ENCODE measurements around the gene PALM2AKAP2. TPM values are rescaled to one million over a fixed set of nuclear protein-coding genes. Genes with fewer than 3 reads are reported as not detected.

Gene PALM2AKAP2
- total RNA-seq, 1 donor from 2014 or later, result 87.5 TPM

DNA sequence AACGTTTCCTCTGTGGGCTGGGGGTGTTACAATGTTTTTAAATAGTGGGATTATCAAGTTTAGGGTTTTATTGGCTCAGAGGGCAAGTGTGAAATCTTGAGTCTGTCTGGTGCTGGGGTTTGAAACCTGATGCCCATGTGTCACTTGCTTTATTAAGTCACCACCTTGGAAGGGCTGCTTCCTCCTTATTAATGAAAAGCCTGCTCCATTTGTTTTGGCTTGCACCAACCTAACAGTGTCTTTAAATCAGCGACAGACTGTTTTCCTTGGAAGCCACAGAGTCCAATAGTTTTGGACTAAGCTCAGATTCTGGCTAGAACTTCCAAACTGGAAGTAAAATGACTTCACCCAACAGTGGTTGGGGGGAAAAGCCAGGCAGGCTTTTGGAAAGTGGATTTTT lies 10.7 kb upstream of the PALM2AKAP2 start:
- no peak for DNase-seq
- intact Hi-C loops (cut with DNase I), result no loop called here
- ATAC-seq (ENCODE audit: poor library complexity), result peak; percentile 31

DNA sequence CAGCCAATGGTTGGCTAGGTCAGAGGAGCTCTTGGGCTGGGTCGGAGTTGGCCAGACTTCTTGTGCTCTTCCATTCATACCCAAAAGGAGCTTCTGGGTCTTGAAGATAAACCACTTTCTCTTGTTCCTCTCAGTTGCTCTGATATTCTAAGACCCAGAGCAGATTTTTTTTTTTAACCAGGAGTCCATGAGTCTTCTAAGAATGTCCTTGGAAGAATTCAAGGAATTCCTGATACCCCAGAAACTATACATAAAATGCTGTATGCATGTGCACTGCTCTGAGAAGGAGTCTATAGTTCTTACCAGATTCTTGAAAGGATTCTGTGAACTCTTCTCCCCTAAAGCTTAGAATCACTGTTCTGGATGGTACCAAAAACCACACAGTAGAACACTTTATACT lies 9.9 kb upstream of the PALM2AKAP2 start:
- DNase-seq (no peak), ATAC-seq (ENCODE audit: poor library complexity) (no peak)
- intact Hi-C loops (cut with DNase I), result no loop called here

DNA sequence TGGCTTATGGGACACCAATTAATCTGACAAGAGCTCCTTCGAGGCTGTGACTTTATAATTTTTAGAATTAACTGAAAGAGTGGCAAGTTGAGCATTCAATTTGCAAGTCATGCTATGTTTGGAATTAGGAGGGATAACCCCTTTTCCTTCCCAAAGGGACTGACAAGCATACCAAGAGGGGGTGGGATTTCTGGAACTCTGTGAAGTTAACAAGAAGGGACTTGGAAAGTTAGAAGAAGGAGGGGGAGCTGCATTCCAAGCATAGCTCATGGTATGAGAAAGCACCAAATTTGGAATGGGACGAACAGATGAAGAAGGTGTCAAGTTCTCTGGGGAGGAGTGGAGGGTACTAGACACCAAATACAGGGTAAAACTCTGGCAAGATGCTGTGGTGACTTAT lies 8.9 kb upstream of the PALM2AKAP2 start:
- ATAC-seq (ENCODE audit: poor library complexity), result no peak
- DNase-seq, result no peak
- intact Hi-C loops (cut with DNase I), result no loop called here

DNA sequence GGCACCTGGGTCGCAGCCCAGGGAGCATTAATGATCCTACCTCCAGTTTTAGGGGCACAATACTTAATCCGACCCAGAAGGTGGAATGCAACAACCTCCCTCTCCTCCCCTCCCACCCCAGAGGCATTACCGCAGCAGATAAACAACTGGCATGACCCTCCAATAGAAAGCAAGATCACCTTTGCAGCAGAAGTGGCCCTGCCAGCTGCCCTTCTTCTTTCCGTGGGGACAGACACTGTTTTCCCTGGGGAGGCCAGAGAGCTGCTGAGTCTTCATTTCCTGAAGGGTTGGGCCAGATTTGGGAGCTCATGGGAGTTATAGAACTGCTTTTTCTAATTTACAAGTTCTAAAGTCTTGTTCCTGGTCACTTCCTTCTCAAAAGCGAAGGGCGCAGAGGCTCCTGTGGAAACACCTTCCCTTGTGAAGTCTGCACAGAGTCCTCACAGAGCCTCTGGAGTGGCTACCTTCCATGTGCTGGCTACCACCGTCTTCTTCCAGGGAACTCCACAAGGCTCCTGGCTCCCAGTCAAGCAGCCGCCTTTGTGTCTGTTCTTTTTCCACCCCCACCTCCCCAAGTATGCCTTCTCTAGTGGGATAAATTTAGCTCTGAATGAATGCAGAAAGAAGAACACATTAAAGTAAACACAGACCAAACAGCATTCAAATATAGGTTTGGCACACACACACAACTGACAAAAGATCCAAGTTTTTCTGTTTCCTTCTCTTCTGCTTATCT lies 8.0 kb upstream of the PALM2AKAP2 start:
- DNase-seq (peak; percentile 78), ATAC-seq (ENCODE audit: poor library complexity) (peak; percentile 92)
- intact Hi-C loops (cut with DNase I), result no loop called here

DNA sequence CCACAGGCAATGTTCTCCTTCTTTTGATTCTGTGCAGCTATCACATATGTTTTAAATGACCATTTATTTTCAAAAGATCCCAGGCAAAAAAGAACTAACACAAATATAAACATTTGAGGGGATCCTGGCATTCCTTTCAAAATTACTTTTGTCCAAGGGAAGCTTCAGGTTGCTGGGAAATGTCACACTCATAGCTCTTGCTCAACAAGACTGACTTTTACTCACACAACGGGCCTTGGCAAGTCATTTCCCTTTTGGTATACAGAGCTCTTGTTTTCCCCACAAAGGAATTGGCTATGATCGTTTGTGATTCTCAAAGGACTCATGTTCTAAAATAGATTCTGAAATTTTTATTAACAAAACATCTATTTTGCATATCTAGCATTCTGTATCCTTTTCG lies 4.5 kb upstream of the PALM2AKAP2 start:
- no peak for ATAC-seq (ENCODE audit: poor library complexity)
- intact Hi-C loops (cut with DNase I), result no loop called here

DNA sequence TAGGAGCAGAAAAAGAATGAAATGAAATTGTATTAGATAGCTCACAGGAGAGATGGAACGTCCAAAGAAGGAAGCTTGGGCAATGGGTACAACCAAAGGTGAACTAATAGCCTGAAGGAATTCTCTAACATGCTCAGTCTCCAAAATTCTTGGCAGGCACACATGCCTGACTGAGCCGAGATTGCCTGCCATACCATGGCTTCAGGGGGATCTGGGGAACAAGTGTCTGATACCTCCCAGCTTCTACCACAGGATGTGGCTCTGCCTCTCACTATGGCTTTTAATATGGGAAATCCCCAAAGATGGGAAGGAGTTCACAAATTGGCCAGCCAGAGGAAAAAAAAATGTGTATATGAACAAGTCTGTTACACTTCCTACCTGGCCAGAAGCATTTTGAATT lies 3.6 kb upstream of the PALM2AKAP2 start:
- intact Hi-C loops (cut with DNase I), result no loop called here
- DNase-seq, result no peak
- ATAC-seq (ENCODE audit: poor library complexity), result no peak

More for the DNA sequence above, 4.5 kb upstream of the PALM2AKAP2 start:
- no peak for DNase-seq

DNA sequence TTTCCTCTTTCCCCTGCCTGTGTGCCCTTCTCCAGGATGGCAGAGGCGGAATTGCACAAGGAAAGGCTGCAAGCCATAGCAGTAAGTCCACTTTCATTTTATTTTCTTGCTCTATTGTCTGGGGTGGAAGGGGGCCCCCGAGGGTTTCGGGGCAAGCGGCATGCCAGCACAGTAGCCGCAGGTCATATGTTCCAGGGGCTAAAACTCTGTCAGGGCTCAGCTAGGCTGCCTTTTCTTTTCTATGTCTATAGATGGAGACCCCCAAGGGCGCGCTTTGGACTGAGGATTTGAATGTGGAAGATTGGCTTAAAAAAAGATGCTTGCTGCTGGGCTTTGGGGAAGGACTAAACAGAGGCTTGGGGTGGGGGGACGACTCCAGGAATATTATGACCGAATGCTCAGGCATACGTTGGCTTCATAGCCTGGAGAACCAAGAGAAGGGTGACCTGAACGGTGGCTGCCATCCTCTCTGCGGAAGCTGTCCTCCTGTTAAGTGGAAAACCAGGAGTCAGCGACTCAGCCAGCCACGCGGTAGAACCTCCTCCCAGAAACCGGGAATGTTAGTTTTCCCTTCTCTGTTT lies 545 bp downstream of the PALM2AKAP2 start:
- peak; percentile 66 for ATAC-seq (ENCODE audit: poor library complexity)
- DNase-seq, result peak; percentile 43
- intact Hi-C loops (cut with DNase I), result loop anchor here (2.0 kb wide), 1 partner anchor 48 kb away; no protein-coding TSS in a partner anchor

DNA sequence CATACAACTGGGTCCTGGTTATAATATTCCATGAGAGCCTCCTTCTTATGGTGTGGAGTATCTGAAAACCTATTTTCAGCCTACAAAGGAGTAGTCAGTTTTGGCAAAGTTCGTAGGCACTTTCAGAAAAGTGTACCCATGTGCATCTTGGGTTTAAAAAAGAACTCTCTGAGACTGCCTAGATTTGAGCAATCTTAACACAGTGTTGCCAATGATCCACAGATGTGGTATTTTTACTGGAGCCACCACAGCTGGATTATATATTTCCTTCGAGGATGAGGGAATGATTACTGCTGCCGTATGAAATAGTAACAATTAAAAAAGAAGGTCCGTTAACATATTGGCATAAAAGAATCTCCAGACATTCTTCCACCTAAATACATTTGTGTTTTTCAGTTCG lies 1.1 kb downstream of the PALM2AKAP2 start:
- ATAC-seq (ENCODE audit: poor library complexity) (peak; percentile 17), DNase-seq (no peak)
- intact Hi-C loops (cut with DNase I), result loop anchor here (2.0 kb wide), 1 partner anchor 48 kb away; no protein-coding TSS in a partner anchor

DNA sequence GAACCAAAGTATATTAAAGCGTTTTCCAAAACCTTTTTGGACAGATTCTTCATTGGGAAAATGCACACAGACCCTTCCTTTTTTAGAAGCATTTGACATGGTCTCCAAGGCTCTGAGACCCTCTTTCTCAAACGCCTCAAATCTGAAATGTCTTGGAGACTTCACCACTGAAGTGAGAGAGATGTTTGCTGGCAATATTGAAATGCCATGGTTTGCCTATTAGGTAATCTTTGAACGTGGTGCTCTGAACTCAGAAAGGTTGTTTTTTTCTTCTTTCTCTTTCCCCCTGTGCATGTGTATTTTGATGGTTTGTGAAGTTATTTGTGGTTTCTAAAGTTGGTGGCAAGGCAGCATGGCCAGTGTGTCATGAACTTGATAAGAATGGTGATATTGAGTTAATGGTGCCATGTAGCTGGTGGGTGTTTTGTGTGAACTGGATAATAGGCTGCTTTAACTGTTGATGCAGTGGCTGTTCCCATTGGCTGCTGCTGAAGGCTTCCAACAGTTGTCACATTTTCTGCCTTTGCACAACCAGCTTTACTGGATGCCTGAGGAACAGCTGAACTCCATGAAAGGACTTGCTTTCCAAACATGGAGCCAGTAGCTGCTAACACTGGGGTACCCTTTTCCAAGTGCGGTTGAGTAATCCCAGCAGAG lies 1.7 kb downstream of the PALM2AKAP2 start:
- intact Hi-C loops (cut with DNase I), result loop anchor here (2.0 kb wide), 1 partner anchor 49 kb away; no protein-coding TSS in a partner anchor
- no peak for DNase-seq

DNA sequence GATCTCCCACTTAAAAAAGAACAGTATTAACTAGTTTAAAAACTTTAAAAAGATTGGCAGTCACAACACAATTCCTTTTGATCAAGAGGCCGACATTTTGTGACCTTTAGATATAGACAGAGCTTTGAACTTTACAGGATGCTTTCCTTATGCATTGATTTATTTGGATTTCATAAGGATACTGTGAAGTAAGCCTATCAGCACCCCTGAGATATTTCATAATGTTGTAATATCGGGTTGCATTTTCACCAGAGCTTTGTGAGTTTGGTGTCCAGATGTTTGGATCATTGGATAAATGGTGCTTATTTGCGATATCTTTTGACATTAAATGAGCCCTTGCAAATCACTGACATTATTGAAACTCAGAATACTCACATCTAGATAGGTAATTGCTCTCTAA lies 7.7 kb downstream of the PALM2AKAP2 start:
- ATAC-seq (ENCODE audit: poor library complexity), result no peak
- intact Hi-C loops (cut with DNase I), result no loop called here
- no peak for DNase-seq

More for the DNA sequence above, 1.7 kb downstream of the PALM2AKAP2 start:
- peak; percentile 47 for ATAC-seq (ENCODE audit: poor library complexity)

DNA sequence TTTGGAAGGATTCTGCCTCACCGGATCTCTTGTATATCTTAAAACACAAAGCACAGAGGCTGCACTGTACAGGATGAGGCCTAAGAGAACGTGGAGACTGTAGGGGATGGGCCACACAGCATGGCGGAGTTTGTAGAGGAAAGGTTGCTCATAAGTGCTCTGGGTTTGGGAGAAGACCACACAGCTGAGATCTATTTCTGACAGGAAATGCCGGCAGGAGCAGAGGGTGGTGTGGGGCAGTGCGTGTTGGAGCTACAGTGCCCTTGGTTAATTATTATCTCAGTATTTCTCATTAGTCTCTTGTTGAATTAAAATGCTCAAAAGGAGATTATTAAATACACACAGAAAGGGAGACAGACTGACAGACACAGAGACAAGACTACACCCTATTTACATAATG lies 9.6 kb downstream of the PALM2AKAP2 start:
- DNase-seq (no peak), ATAC-seq (ENCODE audit: poor library complexity) (no peak)
- intact Hi-C loops (cut with DNase I), result no loop called here

DNA sequence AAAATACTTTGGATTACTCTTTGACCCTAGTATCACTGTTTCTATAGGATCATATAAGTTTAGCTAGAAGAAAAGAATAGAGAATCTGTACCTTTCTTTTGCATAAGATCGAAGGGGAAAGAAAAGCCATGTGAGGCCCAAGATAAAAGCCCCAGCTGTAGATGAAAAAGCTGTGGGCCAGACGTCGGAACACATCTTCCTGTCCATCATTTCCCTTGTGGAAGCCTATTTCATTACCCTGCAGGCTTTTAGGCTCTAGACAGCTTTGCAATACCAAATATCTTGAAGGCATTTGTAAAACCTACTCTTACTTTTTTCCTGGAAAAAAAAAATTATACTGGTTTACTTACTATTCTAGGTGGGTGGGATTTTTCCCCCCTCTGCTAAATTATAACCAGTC lies 10.0 kb downstream of the PALM2AKAP2 start:
- intact Hi-C loops (cut with DNase I), result no loop called here
- no peak for ATAC-seq (ENCODE audit: poor library complexity)
- no peak for DNase-seq

DNA sequence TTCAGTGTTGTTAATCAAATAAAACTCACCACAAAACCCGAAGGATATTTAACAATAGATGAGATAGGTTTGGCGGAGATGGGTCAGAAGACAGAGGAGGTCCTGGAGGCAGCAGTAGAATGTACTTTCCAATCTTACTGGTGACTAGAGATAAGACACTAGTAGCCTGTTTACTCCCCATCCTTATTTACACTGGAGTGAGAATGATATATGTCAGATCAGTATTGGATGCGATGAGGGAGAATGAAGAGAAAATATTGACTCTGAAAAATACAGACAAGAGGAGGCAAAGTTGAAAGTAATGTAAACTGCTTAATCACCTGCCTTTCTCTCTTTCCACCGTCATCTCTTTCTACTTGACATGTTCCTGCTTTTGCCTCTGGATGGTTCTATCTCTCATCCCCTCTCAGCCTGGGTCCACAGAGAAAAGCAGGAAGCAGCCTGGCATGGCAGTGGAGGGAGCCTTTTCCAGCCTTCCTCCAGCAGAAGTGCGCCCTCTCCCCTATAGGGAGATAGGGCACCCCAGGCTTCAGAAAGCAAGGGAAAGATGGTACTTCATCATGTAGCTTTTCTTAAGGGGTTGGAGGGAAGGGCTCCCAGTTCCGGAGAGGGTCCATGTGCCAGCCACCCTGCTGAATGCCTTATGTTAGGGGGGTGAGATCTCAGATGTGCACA lies 11.1 kb downstream of the PALM2AKAP2 start:
- DNase-seq (no peak), ATAC-seq (ENCODE audit: poor library complexity) (no peak)
- intact Hi-C loops (cut with DNase I), result no loop called here

DNA sequence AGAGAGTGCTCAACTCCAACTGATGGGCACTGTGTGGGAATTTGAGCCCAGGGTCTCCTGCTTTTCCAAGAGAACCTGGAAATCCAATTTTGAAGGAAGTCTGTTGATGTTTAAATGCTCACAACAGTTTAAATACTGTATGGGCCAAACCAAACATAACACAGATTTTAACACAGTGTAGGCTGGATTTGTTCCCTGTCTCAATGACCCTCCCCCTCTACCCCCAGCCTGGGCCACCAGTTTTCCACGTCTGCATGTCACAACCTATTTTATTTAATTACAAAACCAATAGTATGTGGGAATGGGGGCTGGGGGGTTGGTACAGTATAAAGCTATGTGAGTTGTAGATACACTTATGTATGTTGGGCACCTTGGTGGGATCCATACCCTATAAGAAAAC lies 11.7 kb downstream of the PALM2AKAP2 start:
- ATAC-seq (ENCODE audit: poor library complexity) (no peak), DNase-seq (no peak)
- intact Hi-C loops (cut with DNase I), result no loop called here

DNA sequence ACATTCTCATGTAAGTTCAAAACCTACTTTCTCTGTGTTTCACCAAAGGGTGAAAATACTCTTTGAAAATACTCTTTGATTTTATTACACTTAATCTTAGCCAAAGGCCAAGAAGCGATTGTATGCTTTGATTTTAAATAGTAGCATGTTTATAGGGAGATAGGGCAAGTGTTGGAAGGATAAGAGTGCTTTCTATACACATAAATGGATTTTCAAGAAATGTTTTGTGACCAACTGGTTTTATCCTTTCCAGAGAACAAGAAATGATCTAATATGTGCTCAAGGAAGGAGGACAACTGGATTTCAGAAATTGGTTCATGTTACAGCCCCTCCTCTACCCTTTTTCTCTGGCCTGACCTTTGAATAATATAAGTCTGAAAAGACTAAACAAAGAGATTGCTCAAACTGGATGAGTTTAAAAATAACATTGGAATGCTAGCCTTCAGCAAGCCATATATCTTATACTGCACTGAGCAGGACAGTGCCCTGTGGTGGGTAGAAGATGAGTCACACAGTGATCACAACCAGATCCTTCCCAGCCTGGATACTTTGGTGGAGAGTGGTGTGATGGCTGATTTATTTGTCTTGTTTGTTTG lies 13.1 kb downstream of the PALM2AKAP2 start:
- no peak for DNase-seq
- intact Hi-C loops (cut with DNase I), result no loop called here
- ATAC-seq (ENCODE audit: poor library complexity), result no peak

DNA sequence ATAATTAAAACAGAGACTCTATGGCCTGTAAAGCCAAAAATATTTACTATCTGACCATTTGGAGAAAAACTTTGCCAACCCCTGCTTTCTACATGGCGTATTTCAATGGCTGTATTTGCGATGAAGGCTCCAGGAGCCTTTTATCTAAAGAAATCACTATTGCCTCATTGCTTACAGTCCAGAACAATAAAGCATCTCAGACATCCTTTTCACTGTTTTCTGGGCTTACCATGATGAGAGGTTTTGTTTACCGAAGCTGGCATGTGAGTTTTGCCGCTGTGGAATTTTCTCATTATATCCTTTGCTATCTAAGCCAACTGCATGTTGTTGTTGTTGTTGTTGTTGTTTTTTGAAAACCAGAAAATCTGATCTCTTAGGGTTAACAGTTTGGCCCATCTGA lies 13.9 kb downstream of the PALM2AKAP2 start:
- ATAC-seq (ENCODE audit: poor library complexity) (no peak), DNase-seq (no peak)
- intact Hi-C loops (cut with DNase I), result no loop called here

DNA sequence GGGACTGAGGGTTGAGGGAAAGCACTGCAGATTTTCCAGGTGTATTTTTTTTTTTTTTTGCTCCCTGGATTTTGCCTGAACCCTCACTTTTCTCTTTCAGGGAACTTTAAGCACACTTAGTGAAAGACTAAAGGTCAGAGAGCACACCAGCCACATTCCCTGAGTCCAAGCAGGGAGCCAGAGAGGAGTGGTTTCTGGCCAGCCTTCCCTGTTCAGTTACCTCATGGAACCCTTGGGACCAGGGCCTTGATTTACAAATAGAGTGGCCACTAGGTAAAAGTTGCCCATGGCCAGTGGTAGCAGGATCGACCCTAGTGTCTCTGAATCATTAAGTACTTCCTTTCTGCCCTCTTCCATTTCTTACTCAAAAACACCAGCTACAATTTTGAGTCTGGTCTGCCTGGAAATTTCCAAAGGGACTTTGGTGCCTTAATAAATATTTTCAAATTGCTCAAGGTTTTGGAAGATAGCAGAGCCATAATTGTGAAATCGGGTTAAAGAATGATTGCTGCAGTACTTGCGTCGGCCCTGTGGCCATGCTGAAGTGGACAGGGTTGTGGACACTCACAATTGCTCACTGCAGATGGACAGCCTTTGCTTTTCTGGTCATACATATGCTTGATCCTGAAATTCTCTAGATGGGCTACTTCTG lies 14.5 kb downstream of the PALM2AKAP2 start:
- DNase-seq (peak; percentile 50), ATAC-seq (ENCODE audit: poor library complexity) (peak; percentile 76)
- intact Hi-C loops (cut with DNase I), result no loop called here

DNA sequence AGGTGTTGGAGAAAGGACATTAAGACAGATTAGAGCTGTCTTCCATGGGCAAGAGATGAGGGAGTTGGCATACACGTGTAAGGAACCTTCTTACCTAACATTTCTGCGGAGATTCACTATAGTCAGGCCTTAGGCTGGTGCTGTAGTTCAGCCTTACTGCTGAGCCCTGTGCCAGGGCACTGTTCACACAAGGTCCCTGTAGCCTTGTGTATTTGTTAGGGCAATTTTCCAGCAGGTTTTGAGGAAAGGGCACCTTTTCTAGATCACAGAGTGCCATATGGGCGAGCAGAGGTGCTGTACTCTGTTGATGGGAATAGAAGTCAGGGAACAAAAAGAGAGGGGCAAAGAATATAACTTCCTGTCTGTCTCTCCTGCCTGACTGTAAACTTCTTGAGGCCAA lies 15.6 kb downstream of the PALM2AKAP2 start:
- ATAC-seq (ENCODE audit: poor library complexity) (peak; percentile 18), DNase-seq (no peak)
- intact Hi-C loops (cut with DNase I), result no loop called here

DNA sequence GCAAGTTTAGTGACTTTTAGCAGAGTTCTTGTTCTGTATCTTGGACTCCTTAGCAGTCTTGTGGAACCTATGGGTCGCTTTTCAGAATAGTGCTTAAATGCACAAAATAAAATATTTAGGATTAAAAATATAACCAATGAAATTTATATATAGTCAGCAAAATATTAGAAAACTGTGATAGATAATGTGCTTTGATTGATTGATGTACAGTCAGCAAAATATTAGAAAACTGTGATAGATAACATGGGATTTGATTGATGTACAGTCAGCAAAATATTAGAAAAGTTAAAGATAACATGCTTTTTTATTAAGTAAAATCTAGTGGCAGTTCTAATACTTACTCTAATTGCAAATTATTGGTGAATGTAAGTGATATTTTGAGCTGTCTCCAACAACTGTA lies 16.1 kb downstream of the PALM2AKAP2 start:
- DNase-seq (no peak), ATAC-seq (ENCODE audit: poor library complexity) (no peak)
- intact Hi-C loops (cut with DNase I), result no loop called here

Data from Right ventricle myocardium superior (tissue), 1 donor.